HG02623 (cell line): ENCODE results near the gene INAFM2.

Experiments
- ATAC-seq: cut with Tn5 transposase; IDR thresholded peaks from one replicate; pipeline ENCODE4 v1.9.1; 2021; ENCODE audit warnings: moderate library complexity; ENCODE audit not compliant: unreplicated experiment

Gene INAFM2

DNA sequence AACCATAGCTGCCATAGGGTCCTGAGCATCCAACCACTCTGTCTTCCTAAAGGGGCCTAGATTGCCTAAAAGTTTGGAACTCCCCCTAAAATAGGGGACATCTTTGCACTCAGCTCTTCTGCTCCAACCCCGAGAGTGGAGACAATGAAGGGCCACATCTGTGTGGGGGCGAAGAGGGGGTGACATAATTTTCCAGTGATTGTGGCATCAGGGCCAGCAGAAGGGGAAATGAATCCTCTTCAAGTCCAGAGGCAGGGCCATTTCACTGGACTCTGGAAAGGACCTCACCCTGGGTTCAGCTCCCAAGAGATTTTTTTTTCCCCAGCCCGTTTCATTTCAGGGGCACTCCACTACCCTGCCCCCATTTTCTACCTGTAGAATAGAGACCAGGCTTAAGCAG, 36.0 kb upstream of the INAFM2 start:
- no peak for ATAC-seq

DNA sequence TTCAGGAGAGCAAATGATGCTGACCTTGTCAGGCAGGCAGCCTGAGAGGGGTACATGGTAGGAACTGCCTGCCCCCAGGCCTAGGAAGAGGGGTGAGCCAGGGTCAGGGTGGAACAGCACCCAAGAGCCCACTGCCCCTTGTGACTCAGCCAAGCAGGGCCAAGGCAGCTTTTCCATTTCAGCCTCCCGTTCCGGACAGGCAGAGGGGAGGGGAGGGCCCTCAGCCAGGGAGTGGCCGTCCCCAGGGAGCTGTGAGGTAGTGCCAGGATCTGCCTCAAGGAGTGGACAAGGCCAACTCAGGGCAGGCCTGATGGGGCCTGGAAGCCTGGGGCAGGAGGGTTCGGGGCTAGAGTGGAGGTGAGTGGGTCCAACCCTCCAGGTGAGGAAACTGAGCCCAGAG, 35.5 kb upstream of the INAFM2 start:
- no peak for ATAC-seq

DNA sequence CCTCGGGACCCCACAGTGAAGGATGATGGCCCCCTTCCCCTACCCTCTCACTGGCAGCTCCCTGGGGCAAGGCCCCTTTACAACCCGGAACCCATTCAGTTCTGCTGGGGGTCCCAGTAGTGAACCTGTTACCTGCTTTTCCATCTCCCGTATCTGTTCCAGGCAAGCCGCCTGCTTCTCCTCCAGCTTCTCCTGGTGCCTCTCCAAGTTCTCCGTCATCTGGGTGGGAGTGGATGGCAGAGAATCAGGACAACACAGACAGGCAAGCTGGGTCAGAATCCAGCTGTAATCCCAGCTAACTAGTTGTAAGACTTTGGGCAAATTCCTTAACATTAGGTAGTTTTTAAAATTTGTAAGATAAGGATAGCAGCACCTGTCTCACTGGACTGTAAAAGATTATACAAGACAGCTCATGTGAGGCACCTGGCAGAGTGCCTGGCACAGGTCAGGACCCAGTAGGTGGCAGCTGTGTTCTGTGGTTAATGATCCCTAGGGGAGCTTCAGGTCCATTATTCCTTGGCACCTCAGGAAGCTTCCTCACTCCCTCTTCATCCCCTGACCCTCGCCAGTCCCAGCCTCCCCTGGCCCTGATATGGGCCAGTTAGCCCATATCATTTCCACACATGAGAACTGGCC, 34.2 kb upstream of the INAFM2 start:
- ATAC-seq, result no peak

DNA sequence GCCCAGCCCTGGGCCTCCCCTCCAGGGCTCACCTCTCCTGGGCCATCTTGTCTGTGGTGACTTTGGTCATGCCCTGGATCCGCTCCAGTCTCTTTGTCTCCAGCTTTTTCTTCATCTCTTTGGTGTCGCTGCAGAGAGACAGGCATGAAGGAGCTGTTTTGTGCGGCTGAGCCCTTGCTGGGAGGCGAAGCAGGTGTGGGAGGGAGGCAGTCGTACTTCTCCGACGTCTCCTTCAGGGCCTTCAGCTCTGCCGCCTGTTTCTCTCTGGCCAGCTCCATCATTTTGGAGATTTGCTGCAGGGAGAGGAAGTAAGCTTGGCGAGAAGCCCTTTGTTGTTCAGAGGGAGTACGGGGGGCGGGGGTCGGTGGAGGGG, 33.0 kb upstream of the INAFM2 start:
- ATAC-seq, result no peak

DNA sequence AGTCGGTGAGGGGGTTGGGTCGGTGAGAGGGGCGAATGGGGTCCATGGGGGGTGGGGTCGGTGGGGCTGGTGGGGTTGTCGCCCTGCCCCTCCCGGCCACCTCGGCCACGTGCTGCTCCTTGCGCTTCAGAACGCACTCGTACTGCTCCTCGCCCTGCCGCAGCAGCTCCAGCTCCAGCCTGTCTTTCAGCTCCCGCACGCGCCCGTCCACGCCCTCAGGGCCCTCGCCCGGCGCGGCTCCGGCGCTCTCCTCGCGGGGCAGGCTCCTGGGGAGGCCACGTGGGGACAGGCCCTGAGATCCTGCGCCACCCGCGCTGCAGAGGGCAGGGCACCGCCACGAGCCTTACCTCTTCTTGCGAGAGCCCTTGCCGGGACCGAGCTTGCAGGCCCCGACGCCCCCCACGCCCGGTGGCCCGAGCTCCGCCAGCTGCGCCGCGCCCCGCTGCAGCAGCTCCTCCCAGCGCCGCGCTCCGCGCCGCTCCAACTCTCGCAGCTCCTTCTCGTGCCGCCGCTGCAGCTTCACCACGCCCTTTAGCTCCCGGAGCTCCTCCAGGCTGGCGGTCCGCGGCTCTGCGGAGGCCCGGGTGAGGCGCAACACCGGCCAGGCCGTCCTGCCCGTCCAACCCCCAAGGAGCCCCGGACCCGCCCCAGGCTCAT, 32.4 kb upstream of the INAFM2 start:
- ATAC-seq, result no peak

DNA sequence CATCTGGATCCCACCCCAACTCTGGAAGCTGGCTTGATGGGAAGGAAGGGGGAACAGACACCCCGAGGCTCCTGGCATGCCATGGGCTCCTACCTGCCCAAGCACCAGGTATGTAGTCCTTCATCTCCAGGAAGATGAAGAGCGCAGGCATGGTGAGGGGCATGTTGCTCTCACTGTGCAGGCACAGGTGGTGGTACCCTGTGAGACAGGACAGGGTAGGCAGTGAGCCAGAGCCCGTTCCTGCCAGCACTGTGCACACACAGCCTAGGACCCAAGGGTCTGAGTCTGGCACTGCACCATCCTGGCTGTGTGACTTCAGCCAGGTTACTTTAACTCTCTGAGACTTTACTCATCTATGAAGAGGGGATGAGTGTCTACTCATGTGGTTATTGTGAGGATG, 31.2 kb upstream of the INAFM2 start:
- ATAC-seq, result no peak

DNA sequence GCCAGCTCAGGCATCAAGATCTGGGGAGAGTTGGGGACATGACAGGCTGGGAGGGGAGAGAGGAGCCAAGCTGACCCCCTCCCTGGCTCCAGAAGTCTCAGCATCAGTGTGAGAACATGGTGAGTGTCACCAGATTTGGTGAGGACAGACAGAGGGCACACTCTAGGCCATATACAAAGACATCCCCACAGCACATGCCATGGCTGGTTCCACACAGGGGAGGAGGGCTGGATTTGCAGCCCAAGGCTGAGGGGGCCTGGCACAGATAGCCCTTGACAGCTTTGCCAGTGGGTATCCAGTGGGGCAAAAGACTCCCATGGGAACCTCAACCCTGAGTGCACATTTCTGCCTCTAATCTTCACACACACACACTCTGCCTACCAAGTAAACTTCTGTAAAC, 30.5 kb upstream of the INAFM2 start:
- no peak for ATAC-seq

DNA sequence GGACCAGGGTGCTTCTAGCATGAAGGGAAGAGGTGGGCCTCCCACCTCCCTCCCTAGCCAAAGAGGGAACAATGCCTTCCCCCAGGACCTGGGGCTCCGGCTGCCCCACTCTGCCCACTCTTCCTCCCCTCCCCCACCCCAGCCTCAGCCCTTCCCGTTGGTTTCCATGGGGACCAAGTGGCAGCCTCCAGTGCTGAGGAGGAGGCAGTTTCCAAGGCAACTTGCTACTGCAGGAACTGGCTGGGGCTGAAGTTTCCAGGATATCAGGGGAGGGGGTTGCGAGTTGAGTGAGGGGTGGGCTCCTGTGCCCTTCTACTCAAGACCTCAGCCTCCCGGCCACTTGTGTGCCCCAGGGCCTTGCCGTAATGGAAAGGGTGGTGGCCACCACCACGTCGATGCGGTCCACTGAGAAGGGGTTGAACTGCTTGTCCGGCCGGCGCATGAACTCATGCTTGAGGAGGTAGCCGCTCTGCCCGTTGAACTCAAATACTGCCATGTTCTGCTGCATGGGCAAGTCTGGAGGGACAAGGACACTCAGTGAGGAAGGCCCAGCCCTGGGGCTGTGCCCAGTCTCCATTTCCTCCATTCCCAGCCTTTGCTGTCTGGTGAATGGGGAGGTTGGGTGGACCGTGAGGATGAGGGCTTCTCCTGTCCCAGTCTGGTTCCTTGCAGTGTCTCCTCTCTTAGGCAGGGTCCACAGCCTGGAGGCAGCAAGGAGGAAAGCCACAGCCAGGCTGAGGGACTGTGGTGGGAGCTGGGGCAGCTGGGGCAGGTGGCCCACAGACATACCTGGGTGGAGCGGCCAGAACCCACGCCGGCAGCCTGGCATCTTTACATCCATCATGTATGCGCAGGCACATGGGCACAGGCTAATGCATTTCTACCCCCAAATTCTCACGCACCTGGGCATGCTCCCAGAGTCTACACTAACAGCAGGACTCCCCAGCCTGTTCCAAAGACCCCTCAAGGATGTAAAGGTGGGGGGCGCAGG, 29.3 kb upstream of the INAFM2 start:
- no peak for ATAC-seq

DNA sequence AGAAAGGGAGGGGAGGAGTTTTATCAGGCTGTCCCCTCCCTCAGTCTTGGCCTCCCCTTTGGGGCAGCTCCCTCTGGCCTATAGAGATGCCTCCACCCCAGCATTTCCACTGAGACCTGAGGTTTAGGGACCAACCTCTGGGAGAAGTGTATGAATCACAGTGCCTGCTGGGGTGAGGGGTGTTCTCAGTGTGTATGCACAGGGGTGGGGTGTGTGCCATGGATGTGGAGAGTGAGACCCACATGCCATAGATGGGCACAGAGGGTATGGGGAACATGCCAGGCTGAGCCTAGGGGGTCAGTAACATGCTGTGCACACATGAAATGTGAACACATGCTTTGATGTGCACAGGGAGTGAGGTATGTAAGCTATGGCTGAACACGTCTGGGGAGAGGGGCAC, 28.2 kb upstream of the INAFM2 start:
- ATAC-seq, result no peak

DNA sequence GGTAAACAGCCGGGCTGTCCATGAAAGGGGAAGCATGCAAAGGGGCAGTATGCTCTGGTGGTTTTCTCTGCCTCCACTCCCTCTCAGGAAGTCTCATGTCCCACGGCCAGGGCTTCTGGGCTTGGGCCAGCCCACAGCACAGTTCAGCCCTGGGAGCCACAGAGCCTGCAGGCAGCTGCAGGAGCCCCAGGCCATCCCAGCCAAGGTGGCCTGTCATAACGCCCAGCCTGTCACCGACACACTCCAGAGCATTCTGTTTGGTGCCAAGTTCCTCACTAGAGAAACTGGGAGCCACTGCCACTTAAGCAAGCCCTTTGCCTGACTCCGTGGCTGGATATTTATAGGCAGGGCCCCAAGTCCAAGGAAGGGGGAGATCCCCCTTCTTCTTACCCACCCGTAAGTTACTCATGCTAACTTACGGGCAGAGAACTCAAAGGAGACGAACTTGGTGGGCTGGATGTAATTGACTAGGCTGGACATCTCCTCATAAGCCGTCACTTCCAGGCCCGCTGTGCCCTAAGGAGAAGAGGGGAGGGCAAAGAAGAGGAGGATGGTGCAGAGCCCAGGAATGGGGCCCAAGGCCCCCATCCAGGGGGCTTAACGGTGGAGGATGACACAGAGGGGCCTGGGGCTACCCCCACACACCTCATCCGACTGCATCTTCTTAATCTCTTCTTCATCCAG, 27.5 kb upstream of the INAFM2 start:
- no peak for ATAC-seq

DNA sequence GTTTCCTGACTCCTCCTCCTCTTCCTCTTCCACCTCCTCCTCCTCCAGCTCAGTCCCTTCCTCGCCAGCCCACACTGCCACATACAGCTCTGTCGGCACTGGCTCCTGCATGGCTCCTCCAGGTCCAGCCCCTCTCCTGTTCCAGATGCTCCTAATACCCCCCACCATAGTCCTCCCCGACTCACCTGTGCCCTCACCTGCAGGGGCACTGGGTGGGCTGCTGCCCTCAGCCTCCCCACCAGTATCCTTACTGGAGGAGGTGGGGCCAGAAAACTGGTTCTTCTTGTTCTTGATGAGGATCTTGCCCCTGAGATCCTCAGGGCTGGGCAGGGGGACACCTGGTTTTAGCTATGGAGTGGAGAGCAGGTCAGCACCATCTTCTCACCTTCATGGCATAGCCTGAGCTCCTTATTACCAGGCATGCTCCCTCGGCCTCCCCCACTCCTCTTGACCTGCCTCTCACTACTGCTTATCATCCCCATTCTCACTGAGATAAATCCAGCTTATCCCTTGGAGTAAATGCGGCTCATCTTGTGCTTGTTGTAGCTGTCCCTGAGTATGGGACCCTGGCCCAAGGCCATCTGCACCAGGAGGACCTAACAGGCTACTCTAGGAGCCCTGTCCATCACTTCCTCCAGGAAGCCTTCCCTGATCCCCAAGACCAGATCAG, 26.8 kb upstream of the INAFM2 start:
- ATAC-seq, result no peak

DNA sequence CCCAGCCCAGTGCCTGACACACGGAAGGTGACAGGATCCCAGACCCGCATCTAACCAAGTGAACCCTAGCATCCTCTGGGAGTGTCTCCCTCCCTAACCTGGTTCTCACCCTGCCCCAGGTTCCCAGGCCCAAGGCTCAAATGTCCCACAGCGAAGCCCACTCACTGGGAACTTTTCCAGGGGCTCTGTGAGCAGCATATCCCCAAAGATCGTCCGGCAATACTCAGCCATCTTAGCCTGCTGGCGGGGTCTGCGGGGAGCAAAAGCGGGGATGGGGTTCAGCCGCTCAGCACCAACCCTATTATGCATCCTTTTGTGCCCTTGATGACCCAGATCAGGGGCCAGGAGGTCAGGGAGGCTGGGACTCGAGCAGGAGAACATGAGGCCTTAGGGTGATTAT, 26.1 kb upstream of the INAFM2 start:
- ATAC-seq, result no peak

DNA sequence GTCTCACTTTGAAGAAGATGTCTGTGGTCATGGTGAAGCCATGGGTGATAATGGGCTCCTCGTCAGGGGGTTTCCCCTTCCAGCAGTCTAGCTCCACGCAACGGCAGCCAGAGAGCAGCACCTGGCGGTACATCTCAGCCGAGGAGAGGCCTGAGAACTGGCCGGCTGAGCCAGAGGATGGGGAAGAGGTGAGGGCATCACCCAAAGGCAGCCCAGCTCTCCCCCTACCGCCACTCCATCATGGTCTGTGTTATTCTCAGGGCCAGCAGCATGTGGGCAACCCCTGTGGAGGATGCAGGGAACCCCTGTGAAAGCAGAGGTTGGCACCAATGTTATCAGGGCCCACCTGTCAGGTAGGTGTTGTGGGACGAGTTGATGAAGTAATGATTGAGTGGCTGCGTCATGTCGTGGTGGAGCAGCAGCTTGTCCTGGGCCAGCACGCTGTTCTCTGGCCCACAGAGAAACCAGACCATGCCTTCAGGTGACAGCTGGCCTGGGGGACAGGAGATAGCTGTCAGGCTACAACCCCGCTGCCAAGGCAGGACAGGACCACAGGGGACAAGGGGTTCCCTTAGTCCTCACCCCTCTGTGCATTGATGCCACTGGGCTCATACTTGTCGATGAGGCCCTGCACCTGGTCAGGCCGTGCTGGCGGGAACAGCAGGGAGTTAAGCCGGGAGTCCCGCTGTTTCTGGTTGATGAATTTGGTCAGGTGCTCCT, 25.1 kb upstream of the INAFM2 start:
- ATAC-seq, result no peak

DNA sequence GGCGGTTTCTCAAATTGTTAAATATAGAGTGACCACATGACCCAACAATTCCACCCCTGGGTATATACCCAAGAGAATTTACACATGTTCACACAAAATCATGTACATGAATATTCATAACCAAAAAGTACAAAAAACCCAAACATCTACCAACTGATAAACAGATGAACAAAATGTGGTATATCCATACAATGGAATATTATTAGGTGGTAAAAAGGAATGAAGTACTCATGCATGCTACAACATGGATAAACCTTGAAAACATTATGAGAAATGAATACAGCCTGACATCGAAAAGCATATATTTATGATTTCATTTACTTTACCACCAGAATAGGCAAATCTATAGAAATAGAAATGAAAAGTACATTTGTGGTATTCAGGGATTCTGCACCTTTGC, 23.1 kb upstream of the INAFM2 start:
- ATAC-seq, result no peak

DNA sequence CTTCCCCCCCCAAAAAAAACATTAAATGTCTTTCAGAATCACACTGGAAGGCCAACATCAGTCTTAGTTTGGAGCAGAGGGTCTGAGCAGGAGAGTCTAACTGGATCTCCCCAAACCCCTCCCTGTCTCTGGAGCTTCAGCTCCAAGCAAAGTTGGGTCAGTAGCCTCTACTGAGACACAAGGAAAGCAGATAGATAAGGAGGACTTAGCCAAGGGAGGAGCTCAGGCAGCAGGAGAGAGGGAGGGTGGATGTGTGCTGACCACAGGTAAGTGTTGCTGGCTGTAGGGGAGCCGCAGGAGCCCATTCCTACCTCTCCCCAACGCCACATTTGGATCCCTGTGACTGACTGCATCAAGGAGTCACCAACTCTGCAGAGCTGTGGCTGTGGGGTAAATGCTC, 22.7 kb upstream of the INAFM2 start:
- ATAC-seq, result no peak

DNA sequence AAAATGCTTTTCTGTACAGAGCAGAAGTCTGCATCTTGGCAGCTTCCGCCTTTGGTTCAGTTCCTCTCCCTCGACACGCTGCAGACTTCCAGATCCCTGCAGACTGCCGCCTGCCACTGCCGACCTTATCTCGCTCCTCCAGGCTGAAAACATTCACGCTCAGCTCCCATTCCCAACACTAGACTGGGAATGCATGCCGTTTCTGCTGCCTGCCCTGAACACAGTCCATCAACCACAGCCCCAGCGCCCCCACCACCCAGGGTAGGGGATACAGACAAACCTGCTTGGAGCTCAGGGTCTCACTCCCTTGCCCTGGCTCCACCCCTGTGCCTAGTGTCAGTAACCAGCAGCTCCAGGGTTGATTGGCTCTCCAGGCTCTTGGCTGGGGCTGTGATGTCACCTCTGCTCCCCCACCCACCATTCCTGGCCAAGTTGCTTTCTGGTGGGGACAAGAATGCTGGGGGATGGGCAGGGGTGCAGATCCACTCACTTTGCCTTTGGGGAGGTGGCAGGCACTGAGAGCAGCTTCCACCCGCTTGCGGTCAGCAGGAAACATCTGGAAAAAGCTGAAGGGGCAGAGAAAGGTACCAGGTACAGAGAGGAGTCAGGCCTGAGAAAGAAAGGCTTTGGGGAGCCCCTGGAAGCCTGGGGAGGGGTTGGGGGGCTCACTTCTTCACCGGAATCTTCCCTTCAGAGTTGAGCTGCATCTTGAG, 21.9 kb upstream of the INAFM2 start:
- no peak for ATAC-seq

DNA sequence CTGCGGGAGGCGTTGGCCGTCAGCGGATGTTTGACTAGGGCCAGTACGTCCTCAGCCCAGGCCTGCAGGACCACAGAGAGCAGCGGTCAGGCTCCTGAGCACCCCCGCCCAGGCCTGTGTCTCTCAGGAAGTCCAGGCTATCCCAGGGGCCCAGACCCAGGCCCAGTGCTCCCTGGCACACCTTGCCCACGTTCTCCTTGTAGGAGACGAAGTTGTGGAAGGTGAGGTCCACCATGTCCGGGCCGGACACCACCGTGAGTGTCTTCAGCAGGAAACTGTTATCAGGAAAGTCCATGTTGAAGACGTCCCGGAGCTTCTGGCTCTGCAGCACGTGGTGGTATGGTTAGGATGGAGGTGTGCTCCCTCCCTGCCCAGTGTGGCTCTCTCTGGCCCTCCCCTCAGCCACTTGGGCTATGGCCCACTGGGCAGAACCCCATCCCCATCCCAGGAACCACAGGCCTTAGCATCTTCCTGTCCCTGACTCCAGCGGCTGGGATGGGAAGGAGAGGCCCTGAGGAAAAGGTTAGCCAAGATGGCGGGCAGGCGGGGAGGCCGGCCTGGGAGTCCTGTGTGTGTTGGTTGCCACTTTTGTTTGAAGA, 21.1 kb upstream of the INAFM2 start:
- ATAC-seq, result no peak

DNA sequence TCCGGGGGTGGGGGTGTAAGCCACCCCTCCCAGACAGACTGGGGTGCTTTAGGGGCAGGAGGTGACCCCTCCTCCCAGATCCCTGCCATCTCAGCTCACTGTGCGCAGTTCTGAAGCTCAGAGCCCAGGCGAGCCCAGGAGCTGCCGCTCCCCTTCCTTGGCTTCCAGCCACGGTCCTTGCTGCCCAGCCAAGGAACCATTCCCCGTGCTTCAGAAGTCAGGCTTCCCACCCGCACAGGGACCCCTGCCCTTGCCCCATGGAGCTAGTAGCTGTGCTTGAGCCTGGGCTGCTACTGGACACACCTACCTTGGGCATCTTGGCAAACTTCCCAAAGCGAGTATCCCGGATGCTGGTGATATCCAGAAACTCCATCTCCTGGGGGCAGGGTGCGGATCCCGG, 20.5 kb upstream of the INAFM2 start:
- no peak for ATAC-seq

DNA sequence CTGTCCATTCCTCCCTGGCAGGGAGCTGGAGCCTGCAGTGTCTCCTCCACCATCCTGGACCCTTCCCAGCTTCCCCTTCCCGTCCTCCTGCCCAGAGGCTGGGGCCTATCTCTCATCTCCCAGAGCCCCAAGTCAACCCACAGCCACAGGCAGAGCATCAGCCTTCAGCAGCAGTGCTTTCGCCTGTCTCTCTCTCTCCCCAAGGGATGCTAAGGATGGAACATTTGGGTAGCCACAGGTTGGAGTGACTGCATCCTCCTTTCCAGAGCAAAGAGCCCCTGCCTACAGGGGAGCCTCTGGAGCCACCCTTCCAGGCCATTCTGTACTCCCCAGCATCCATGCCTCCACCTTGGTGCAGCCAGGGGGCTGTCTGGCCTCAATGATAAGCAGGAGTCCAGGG, 19.9 kb upstream of the INAFM2 start:
- ATAC-seq, result no peak
